HL-60/S4 (cell line): ENCODE results near the gene RPTOR.

ENCODE experiments used
- in situ Hi-C: fragments of 300-500 bp; cut with MboI; formaldehyde crosslinking; loops from 2 replicates; pipeline ENCODE4 v1.14.3; 2022; ENCODE audit warnings: low sequenced_read_pairs

The RPTOR gene

DNA sequence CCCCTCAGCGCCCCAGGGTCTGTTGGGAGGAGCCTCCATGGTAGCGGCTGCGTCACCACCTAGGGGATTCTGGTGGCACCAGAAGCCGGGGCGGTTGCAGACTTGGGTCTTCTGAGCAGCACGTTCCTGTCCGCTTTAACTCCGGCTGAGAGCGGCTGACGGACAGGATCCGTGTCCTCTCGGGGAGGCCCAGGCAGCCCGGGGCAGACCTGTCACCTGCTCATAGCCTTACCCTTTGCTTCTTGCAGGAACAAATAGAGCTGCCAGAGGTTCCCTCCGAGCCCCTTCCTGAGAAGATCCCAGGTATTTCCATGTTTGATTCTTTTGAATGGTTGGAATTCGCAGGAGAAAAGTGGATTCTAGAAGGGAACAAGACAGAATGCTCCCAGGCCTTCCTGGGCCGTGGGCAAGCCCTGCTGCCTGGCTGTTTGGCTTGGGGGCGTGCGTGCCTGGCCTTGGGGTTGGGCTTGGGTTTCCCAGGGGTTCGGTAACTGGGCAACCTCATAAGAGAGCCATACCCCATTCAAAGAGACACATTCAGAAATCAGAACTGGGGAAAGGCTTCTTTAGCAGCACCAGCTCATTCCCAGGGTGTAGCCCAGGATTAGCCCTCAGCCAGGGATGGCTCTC lies 453.6 kb downstream of the RPTOR start:
- in situ Hi-C loops, result no loop called here

DNA sequence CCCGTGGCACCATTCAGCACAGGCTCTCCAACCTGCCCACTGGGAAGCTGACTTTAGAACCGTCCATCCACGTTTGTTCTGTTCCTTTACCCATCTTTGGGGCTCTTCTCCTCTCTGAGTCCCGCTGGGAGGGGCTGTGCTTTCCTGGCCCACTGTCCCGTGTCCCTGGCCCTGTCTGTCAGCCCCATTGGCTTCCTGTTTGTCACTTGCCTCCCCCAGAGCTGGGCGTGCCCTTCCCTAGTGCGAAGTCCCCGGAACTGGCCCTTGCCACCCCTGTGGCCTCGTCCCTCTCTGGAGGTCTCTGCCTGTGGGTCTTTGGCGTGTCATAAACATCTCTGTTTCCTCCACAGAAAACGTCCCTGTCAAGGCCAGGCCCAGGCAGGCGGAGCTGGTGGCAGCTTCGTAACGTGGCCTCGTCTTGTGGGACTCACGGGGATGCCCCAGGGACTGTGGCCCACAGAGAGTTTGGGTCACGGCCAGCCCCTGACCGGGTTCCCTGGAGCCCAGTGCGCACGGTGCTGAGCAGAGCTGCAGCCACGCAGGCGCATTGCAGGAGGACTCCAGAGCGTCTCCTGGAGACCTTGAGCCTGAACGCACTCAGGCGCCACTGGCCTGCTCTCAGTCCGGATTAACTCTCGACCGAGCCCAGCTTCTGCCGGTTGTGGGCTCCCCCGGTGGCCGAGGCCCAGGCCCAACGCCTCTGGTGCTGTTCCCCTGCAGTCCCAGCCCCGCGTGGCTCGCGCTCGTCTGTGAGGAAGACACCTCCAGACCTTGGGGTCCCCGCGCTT lies 454.3 kb downstream of the RPTOR start:
- in situ Hi-C loops, result no loop called here

DNA sequence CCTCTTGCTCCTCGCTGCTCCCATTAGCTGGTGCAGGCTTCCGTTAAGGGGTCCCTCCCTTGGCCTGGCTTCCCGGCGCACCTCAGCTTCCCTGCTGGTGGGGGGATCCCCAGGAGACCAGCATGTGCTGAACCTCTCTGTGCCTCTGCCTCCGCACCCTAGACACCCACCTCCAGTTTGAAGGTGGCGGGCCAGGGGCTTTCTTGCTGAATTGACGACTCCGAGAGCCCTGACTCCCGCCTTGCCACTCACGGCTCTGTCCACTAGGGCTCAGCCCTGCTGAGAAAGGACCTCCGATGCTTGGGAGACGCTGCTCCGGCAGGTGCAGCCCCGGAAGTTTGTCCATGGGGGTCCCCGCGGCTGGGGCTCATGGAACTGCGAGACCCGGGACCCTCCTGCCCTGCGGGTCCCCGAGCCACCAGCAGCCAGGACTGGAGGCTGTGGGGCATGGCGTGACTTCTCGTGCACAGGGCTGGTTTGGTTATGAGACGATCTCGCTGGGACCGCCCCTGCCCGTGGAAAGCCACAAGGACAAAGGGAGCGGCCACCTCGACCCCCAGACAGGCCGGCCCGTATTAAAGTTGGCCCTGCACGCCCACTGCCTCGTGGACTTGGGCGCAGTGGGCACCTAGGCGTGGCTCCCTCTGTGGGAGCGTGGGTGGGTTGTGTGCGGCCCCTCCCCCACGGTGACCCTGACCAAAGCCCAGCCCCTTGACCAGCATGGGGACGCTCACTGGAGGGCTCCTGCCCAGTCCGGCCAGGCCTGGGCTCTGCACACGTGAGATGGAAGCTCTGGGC lies 455.1 kb downstream of the RPTOR start:
- in situ Hi-C loops, result no loop called here

DNA sequence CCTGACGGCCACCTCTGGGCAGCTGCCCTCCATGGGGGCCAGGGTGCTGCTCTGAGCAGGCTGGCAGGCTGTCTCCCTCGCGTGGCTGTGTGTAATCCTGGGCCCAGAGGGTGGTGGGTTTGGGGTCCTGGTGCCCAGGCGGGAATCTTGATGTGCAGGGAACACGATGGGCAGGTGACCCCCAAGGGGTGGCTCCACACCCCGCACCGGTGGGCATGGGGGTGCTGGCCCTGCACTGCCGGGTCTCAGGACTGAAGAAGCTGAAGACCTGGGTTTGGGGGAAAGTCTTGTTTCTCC lies 455.6 kb downstream of the RPTOR start:
- in situ Hi-C loops, result no loop called here

DNA sequence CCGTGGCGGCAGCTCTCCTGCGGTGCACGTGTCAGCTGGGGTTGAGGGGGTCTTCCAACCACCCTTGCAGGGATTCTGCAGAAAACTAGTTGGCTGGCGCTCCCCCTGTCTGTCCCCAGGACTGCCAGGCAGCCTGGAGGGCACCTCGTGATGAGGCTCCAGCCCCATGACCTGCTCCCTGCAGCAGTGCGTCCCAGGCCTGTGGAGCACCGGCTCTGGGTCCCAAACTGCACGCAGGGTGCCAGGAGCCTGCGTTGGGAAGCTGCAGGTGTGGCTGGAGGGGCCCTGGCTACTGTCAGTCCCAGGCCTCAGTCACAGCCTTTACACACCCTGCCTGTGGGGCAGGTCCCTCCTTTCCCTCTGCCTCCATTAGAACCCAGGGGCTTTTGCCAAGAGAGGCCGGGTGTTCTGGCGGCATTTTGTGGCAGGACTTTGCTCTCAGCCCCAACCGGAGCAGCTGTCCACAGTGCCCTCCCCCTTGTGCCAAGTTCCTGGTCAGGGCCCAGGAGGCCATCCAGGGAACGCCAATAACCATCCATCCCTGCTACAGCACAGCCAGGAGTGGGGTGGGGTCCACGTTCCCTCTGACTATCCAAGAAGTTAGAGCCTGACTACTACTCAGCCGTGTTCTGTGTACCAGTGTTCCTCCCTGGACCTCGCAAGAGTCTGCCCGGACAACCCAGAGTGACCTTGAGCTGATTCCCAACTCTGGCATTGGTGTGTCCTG lies 456.2 kb downstream of the RPTOR start:
- in situ Hi-C loops, result no loop called here

DNA sequence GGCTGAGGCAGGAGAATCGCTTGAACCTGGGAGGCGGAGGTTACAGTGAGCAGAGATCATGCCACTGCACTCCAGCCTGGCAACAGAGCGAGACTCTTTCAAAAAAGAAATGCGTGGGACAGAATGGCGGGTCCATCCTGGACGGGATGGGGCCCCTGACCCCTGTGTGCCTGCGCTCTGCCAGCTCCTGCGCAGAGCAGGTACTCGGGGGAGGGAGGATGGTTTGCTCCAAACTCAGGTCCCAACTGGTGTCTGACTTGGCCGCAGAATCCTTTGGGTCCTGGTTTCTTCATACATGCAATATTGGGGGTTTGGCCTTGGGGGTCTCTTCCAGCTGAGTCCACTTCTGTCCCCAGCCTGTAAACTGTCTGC lies 457.4 kb downstream of the RPTOR start:
- in situ Hi-C loops, result no loop called here

DNA sequence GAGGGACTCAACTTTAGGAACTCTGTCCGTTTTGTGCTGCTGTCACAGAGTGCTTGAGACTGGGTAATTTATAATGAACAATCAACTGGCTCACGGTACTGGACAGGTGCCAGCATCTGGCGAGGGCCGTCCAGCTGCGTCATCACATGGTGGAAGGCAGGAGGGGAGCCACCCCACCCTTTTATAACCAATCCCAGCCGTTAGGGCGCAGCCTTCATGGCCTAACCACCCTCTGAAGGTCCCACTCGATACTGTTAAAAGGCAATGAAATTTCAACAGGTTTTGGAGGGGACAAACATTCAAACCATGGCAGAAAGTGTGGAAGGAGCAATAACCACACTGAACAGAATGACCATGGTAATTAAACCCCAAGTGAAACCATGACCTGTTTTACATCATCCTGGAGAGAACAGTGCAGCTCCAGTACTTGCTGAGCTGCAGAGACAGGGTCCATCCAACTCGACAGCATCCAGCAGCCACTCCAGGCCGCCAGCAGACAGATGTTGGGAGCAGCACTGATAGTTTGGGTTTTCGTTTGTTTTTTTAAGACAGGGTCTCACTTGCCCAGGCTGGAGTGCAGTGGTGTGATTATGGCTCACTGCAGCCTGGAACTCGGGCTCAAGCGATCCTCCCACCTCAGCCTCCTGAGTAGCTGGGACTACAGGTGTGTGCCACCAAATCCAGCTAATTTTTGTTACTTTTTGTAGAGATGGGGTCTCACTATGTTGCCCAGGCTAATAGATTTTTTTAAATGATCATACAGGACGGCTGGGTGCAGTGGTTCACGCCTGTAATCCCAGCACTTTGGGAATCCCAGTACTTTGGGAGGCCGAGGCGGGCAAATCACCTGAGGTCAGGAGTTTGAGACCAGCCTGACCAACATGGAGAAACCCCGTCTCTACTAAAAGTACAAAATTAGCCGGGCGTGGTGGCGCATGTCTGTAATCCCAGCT lies 458.0 kb downstream of the RPTOR start:
- in situ Hi-C loops, result no loop called here

DNA sequence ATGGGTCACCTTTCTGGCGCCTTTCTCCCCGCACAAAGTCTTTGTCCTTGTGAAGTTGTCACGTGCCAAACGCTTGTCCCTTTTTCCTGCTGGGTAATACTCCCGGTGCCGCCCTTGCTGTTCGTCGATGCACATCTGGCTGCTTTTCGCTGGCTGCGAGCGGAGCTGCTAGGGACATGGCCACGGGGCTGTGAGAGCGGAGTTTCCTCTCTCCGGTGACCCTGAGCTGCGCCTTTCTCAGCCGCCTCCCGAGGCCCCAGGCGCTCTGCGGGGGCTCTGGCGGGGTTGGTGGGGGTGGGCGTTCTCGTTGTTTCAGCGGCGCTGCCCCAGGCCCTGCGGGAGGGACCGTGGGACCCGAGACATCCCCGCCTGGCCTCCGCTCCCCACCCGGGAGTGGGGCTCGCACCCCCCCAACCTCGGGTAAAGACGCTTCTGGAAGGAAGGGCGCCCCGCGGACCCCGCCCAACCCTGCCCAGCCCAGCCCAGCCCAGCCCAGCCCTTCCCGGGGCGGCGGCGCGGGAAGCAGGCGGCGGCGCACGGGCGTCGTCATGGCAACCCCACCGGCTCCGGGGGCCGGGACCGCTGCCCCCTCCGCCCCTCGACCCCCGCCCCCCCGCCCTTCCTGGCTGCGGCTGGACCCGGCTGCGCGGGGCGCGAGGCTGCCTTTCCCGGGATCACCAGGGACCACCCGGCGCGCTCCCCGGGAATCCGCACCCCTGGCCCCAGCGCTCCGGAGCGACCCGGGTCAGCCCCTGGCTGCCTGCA lies 459.3 kb downstream of the RPTOR start:
- in situ Hi-C loops, result no loop called here

DNA sequence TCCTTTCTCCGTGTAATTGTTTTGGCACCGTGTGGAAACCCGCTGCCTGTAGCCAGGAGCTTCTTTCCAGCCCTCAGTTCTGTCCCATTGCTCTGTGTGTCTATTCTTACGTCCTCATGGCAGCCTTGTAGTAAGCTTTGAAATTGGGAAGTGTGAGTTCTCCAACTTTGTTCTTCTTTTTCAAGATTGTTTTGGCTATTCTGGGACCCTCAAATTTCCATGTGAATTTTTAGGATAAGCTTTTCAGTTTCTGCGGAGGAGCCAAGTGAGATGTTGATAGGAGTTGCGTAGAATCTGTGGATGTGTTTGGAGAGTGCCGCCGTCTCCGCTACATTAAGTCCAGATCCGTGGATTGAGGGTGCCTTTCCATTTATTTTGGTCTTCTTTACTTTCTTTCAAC lies 462.3 kb downstream of the RPTOR start:
- in situ Hi-C loops, result no loop called here

DNA sequence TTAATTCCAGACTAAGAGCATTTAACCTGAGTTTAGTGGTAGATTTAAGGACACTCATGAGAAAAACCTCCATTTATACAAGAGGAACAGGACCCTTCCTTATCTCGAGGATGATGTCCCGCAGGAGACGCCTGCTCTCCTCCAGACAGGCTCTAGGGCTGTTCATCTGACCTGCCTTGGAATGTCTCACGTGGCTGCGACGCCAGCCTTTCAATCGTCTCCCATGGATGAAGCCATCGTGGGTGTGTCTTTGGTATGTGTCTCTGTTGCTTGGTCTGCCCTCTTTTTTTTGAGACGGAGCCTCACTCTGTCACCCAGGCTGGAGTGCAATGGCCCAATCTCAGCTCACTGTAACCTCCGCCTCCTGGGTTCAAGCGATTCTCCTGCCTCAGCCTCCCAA lies 463.5 kb downstream of the RPTOR start:
- in situ Hi-C loops, result no loop called here

DNA sequence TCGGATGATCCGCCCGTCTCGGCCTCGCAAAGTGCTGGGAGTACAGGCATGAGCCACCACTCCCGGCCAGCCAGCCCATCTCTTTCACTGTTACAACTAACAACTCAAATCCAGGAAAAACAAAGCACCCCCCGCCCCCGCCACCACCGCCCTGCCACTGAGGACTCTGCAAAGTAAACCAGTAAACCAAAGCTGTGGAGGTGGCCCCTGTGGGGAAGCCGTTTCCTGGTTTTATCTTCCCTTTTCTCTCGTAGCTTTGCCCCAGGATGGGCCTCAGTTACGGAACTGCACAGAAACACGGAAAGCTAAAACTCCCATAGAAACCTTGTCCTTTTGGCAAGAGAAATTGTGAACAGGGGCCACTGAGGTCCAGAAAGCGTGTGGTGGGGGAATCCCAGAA lies 464.5 kb downstream of the RPTOR start:
- in situ Hi-C loops, result no loop called here

DNA sequence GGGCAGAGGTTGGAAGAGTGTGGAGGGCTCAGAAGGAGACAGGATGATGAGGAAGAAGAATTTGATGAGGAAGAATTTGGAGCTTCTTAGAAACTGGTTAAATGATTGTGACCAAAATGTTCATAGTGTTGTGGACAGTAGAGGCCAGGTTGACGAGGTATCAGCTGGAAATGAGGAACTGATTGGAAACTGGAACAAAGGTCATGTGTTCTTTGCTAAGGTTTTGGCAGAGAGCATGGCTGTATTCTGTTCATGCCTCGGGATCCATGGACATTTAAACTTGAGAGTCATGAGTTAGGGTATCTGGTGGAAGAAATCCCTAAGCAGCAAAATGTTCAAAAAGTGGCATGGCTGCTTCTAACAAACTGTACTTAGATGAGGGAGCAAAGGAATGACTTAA lies 466.3 kb downstream of the RPTOR start:
- in situ Hi-C loops, result no loop called here

DNA sequence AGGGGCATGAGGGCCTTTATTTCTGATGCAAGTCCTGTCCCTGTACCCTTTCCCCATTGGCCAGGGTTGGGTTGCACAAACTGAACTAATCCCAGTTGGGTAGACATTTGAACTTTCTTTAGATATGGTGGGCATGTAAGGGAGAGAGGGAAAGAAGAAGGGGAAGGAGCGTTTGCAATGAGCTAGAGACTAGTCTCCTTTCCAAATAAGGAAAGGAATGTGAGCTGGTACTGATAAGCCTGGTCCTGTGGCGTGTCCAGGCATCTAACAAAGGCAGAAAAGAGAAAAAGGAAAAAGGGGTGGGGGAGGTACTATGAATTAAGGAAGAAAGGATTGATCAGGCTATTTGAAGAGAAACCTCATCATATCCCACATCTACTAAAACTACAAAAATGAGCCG lies 467.3 kb downstream of the RPTOR start:
- in situ Hi-C loops, result no loop called here

DNA sequence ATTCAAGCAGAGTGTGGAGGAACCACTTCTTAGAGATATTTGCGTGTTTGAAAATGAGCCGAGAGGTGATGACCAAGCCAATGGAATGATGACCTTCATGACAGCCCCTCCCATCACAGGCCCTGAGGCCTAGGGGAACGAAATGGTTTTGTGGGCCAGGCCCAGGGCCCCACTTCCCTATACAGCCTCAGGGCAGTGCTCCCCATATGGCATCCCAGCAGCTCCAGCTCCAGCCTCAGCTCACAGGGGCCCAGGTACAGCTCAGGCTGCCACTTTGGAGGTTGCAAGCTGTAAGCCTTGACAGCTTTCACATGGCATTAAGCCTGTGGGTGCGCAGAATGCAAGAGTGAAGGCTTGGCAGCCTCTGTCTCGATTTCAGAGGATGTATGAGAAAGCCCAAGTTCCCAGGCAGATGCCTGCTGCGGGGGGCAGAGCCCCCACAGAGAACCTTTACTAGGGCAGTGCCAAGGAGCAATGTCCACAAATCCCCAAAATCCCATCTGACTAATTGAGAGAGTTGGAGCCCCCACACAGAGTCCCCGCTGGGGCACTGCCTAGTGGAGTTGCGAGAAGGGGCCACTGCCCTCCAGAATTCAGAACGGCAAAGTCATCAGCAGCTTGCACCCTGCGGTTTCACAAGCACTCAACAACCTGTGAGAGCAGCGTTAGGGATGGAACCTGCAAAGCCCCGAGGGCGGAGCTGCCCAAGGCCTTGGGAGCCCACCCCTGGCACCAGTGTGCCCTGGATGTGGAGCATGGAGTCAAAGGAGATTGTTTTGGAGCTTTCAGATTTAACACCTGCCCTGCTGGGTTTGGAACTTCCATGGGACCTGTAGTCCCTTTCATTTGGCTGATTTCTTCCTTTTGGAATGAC lies 468.2 kb downstream of the RPTOR start:
- in situ Hi-C loops, result no loop called here

DNA sequence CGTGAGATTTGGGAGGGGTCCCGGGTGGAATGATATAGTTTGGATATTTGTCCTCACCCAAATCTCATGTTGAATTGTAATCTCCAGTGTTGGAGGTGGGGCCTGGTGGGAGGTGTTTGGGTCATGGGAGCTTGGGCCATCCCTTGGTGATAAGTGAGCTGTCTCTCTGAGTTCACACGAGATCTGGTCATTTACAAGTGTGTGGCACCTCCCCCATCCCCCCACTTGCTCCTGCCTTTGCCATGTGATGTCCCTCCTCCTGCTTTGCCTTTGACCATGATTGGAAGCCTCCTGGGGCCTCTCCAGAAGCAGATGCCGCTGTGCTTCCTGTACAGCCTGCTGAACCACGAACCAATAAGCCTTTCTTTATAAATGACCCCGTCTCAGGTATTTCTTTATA lies 469.0 kb downstream of the RPTOR start:
- in situ Hi-C loops, result no loop called here

DNA sequence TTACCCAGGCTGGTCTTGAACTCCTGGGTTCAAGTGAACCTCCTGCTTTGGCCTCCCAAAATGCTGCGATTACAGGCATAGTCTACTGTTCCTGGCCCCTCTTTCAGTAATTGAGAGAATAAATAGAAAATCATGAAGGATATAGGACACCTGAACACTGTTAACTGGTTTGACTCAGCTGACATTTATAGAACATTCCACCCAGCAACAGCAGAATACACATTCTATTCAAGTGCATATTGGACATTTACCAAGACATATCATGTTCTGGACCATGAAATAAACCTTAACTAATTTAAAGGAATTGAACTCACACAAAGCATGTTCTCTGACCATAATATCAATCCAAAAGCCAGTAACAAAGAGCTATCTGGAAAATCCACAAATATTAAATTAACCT lies 470.5 kb downstream of the RPTOR start:
- in situ Hi-C loops, result no loop called here
